MM.1S (cell line): ENCODE results near the gene NAT16.
A peak's percentile ranks its signal among the peaks of the same experiment; 100 is the strongest.

ENCODE experiments used
- DNase-seq: peaks from one replicate; pipeline ENCODE4 v3.0.0-alpha.2; 2015
- H2AFZ ChIP-seq: fragments of 300-600 bp; sonication (generic); 2 replicates; pipeline ENCODE4 v1.6.0; 2016; ENCODE audit warnings: antibody characterized with exemption, low read length
- H3F3A ChIP-seq: fragments of 300-600 bp; sonication (generic); 2 replicates; pipeline ENCODE4 v1.6.1; 2016; ENCODE audit warnings: mild to moderate bottlenecking, antibody characterized with exemption, low read length, moderate library complexity, mixed read lengths; ENCODE audit not compliant: insufficient read depth
- H3K27ac ChIP-seq: fragments of 300-600 bp; sonication (generic); 2 replicates; pipeline ENCODE4 v1.5.1; 2016; ENCODE audit warnings: mild to moderate bottlenecking, low read length
- H3K27me3 ChIP-seq: fragments of 300-600 bp; sonication (generic); replicated peaks from 2 replicates; pipeline ENCODE4 v1.6.0; 2016; ENCODE audit warnings: low read length; ENCODE audit not compliant: insufficient read depth
- H3K36me3 ChIP-seq: fragments of 300-600 bp; sonication (generic); replicated peaks from 2 replicates; pipeline ENCODE4 v1.6.1; 2016; ENCODE audit warnings: mild to moderate bottlenecking, low read length, mixed read lengths; ENCODE audit not compliant: insufficient read depth
- H3K4me1 ChIP-seq: fragments of 300-600 bp; sonication (generic); 2 replicates; pipeline ENCODE4 v1.6.1; 2016; ENCODE audit warnings: low read length, mixed read lengths
- H3K4me2 ChIP-seq: fragments of 300-600 bp; sonication (generic); 2 replicates; pipeline ENCODE4 v1.6.0; 2016; ENCODE audit warnings: low read depth, low read length
- H3K4me3 ChIP-seq: fragments of 300-600 bp; sonication (generic); 2 replicates; pipeline ENCODE4 v1.5.1; 2016; ENCODE audit warnings: low read length, mixed read lengths
- H3K79me2 ChIP-seq: fragments of 300-600 bp; sonication (generic); 2 replicates; pipeline ENCODE4 v1.6.1; 2016; ENCODE audit warnings: mixed run types, low read length, mixed read lengths
- H3K9ac ChIP-seq: fragments of 300-600 bp; sonication (generic); 2 replicates; pipeline ENCODE4 v1.6.1; 2016; ENCODE audit warnings: low read length, mixed read lengths
- H3K9me2 ChIP-seq: fragments of 300-600 bp; sonication (generic); replicated peaks from 2 replicates; pipeline ENCODE4 v1.6.1; 2016; ENCODE audit warnings: mild to moderate bottlenecking, low read length, mixed read lengths; ENCODE audit not compliant: insufficient read depth
- H3K9me3 ChIP-seq: fragments of 300-600 bp; sonication (generic); replicated peaks from 2 replicates; pipeline ENCODE4 v1.6.1; 2016; ENCODE audit warnings: mild to moderate bottlenecking, low read length, mixed read lengths; ENCODE audit not compliant: insufficient read depth
- H4K20me1 ChIP-seq: fragments of 300-600 bp; sonication (generic); 2 replicates; pipeline ENCODE4 v1.6.1; 2016; ENCODE audit warnings: mild to moderate bottlenecking, low read length, moderate library complexity, mixed read lengths; ENCODE audit not compliant: insufficient read depth
- EZH2 ChIP-seq: fragments of 300-600 bp; sonication (generic); optimal IDR thresholded peaks from 2 replicates; pipeline ENCODE3; 2017; ENCODE audit warnings: low read depth, mild to moderate bottlenecking, antibody characterized with exemption, low read length, mixed read lengths
- EZH2phosphoT487 ChIP-seq: fragments of 300-600 bp; sonication (generic); IDR thresholded peaks from 2 replicates; pipeline ENCODE4 v1.6.1; 2018; ENCODE audit warnings: antibody characterized with exemption, low read length
- TF ChIP-seq, protein P1 (sequence below): fragments of 300-600 bp; sonication (generic); IDR thresholded peaks from 2 replicates; pipeline ENCODE4 v1.5.1; 2016; ENCODE audit warnings: antibody characterized with exemption, low read length, mixed read lengths

The NAT16 gene

DNA sequence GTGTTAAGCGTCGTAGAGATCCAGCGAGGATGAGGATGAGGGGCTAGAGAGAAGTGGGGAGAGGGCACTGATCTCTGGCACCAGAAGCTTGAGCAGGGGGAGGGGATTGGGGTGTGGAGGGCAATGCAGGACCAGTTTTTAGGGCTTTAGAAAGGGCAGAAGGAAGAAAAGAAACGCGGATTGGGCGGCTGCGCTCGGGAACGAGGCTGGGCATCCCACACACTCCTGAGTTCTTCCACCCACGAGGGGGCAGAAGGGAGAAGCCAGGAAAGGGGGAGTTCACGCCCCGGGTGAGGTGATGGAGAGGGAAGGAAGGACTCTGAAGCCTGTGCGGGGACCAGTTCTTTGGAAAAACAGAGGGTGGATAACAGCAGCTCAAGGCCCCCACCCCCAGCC lies 8.7 kb downstream of the NAT16 start:
- TF ChIP-seq, protein P1, sequence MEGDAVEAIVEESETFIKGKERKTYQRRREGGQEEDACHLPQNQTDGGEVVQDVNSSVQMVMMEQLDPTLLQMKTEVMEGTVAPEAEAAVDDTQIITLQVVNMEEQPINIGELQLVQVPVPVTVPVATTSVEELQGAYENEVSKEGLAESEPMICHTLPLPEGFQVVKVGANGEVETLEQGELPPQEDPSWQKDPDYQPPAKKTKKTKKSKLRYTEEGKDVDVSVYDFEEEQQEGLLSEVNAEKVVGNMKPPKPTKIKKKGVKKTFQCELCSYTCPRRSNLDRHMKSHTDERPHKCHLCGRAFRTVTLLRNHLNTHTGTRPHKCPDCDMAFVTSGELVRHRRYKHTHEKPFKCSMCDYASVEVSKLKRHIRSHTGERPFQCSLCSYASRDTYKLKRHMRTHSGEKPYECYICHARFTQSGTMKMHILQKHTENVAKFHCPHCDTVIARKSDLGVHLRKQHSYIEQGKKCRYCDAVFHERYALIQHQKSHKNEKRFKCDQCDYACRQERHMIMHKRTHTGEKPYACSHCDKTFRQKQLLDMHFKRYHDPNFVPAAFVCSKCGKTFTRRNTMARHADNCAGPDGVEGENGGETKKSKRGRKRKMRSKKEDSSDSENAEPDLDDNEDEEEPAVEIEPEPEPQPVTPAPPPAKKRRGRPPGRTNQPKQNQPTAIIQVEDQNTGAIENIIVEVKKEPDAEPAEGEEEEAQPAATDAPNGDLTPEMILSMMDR = no peak
- TF ChIP-seq EZH2 = no peak
- no peak for TF ChIP-seq EZH2phosphoT487
- H2AFZ ChIP-seq = no peak overlapping the region
- H3K27me3 ChIP-seq = peaks cover 93% of the 10 kb centered on the region
- no peaks in the 10 kb centered on the region for H3K36me3 ChIP-seq
- H3K9me3 ChIP-seq = no peaks in the 10 kb centered on the region
- H3K4me1 ChIP-seq = 0 out of 2 replicates have a peak, but pooled peaks cover 3% of the 10 kb centered on the region
- H3K27ac ChIP-seq = no peak overlapping the region
- H3K4me2 ChIP-seq = no peak overlapping the region
- H4K20me1 ChIP-seq = no peaks in the 10 kb centered on the region
- H3K9me2 ChIP-seq = no peaks in the 10 kb centered on the region
- no peaks in the 10 kb centered on the region for H3F3A ChIP-seq
- no peaks in the 10 kb centered on the region for H3K79me2 ChIP-seq
- H3K4me3 ChIP-seq = no peak overlapping the region
- no peak overlapping the region for H3K9ac ChIP-seq
- no peak for DNase-seq

DNA sequence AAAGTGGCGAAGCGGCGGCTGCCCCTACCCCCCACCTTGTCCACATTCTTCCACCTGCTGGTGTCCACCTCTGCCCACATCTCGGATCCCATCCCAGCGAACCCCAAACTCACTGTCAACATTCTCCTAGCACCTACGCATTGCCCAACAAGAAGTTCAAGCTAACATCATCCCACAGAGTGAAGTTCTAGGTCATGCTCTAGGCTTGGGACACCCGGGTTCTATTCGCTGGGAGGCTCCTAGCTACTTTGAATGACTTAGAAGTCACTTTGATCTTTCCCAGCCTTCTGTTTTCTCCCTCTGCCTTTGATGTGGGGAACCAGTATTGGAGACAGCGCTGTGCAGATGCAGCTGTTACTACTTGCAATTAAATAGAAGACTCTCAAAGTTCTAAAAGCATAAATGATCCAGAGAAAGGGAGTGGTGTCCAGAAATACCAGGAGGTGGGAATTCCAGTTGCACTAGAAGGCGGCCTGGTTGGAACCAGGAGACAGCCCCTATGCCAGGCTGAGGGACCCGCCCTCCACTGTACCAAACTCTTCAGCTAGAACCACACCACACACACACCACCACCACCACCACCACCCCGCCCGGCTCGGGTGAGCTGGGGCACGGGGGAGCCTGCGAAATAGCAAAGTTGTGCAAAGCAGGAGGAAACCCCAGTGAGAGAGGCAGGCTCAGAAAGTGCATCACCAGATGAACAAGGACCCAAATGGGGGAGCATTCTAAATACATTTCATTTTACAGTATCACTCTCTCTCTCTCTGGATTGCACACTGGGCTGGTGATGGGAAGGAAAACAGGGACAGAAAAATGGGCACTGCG lies 9.3 kb downstream of the NAT16 start:
- Histone ChIP-seq H3K27ac (no peak overlapping the region), H3K9me2 (no peaks in the 10 kb centered on the region), H4K20me1 (no peaks in the 10 kb centered on the region), H3K4me2 (no peak overlapping the region), H3K4me3 (no peak overlapping the region), H3K9me3 (no peaks in the 10 kb centered on the region), H3K79me2 (no peaks in the 10 kb centered on the region), H2AFZ (no peak overlapping the region), H3K27me3 (peaks cover 91% of the 10 kb centered on the region), H3K4me1 (peaks cover 5% of the 10 kb centered on the region; the same call in 1 of the 2 replicates), H3K36me3 (no peaks in the 10 kb centered on the region), H3F3A (no peaks in the 10 kb centered on the region), H3K9ac (no peak overlapping the region)
- DNase-seq = no peak
- no peak for TF ChIP-seq EZH2
- TF ChIP-seq EZH2phosphoT487 = no peak
- TF ChIP-seq, protein P1 = no peak

DNA sequence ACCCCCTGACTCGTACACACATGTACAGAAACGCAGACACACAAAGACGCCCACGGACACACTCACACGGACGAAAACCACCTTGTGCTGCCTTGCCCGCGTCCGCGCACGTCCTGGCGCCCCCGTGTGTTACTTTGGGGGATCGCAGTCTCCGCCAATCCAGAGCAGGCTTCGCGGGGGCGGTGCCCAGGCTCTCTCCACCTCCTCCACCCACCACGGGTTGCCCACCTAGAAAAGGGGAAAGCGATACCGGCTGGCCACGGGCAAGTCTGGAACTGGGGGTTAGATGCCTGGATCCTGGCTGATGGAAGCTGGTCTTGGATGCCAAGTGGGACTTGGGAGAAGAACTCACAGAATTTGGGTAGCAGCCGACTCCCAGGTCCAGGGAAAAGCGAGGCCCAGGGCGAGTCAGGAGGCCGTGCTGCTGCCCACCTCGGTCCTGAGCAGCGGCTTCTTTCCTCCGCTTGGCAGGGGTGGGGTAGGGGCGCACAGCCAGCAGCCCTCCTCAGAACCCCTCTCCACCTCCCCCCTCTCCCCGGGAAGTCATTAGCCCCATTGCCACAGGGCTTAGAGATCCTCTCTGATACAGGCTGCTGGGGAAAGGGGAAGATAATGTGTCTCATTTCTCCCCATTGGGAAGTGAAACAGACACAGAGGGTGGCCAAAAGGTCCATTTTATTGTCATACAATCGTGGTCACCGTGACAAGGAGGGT lies 10.1 kb downstream of the NAT16 start:
- Histone ChIP-seq H3K9me3 (no peaks in the 10 kb centered on the region), H4K20me1 (no peaks in the 10 kb centered on the region), H3K9me2 (no peaks in the 10 kb centered on the region), H3F3A (no peaks in the 10 kb centered on the region), H3K9ac (no peak overlapping the region), H2AFZ (no peak overlapping the region), H3K79me2 (no peaks in the 10 kb centered on the region), H3K27ac (no peak overlapping the region), H3K4me1 (peaks cover 7% of the 10 kb centered on the region; the same call in 1 of the 2 replicates), H3K4me2 (peak overlapping the region; percentile 51; the same call in 1 of the 2 replicates), H3K4me3 (no peak overlapping the region; the same call in 1 of the 2 replicates), H3K36me3 (no peaks in the 10 kb centered on the region), H3K27me3 (peaks cover 87% of the 10 kb centered on the region)
- DNase-seq = peak; percentile 53
- TF ChIP-seq EZH2phosphoT487 = no peak
- TF ChIP-seq, protein P1 = peak; percentile 95
